BLaER1 treated with 17β-estradiol and CSF1 and Interleukin-3, amounts not matched to agents 10 nM and 100 nM (cell line): ENCODE measurements around the gene EGR1.

ENCODE experiments used
- H3K27ac ChIP-seq, 11 experiments: shearing (Covaris generic); formaldehyde crosslinking; 2 replicates each; pipeline ENCODE4 v1.8.1; 2022
- H3K27me3 ChIP-seq, 11 experiments: shearing (Covaris generic); formaldehyde crosslinking; 2 replicates each; pipeline ENCODE4 v1.8.1; 2022
- H3K36me3 ChIP-seq, 11 experiments: shearing (Covaris generic); formaldehyde crosslinking; 2 replicates each; pipeline ENCODE4 v1.8.1; 2022
- H3K4me1 ChIP-seq, 10 experiments: shearing (Covaris generic); formaldehyde crosslinking; 2 replicates each; pipeline ENCODE4 v1.8.1; 2022
- H3K4me2 ChIP-seq, 11 experiments: shearing (Covaris generic); formaldehyde crosslinking; 2 replicates each; pipeline ENCODE4 v1.8.1; 2022
- H3K4me3 ChIP-seq, 10 experiments: shearing (Covaris generic); formaldehyde crosslinking; 2 replicates each; pipeline ENCODE4 v1.8.1; 2022
- H3K9ac ChIP-seq, 11 experiments: shearing (Covaris generic); formaldehyde crosslinking; 2 replicates each; pipeline ENCODE4 v1.8.1; 2022
- H3K9me3 ChIP-seq, 11 experiments: shearing (Covaris generic); formaldehyde crosslinking; replicated peaks in 1 of 11; 2 replicates each; pipeline ENCODE4 v1.8.1; 2022
- H4K20me1 ChIP-seq, 11 experiments: shearing (Covaris generic); formaldehyde crosslinking; 2 replicates each; pipeline ENCODE4 v1.8.1; 2022
- Cebpa-rat ChIP-seq, 11 experiments: shearing (Covaris generic); IDR thresholded peaks; 2 replicates each; pipeline ENCODE4 v1.8.1; 2022

The EGR1 gene

GRCh38 chr5:138465261-138466124 is at the start of gene EGR1:
Gene EGR1, plus strand, starts transcription at chr5:138465479. Its CDS starts 283 bp downstream, at chr5:138465762.
- H3K27ac ChIP-seq: peak within 1 kb of the TSS; percentile 88 to 95 (median 93)
- peaks cover 0 to 16% (median 0%) of the 10 kb centered on the region in 11 experiments; a peak in 5 of 22 replicates for H3K27me3 ChIP-seq
- peak within 1 kb of the TSS; percentile 82 to 98 (median 97) for H3K4me2 ChIP-seq
- peaks cover 36 to 53% (median 51%) of the 10 kb centered on the region in 11 experiments for H4K20me1 ChIP-seq
- peak within 1 kb of the TSS; percentile 72 to 96 (median 84) for H3K4me3 ChIP-seq
- peaks cover 0 to 8% (median 0%) of the 10 kb centered on the region in 11 experiments; a peak in 1 of 22 replicates for H3K9me3 ChIP-seq
- no peak for TF ChIP-seq Cebpa-rat (IDR thresholded peaks at IDR 0.05)
- peak within 1 kb of the TSS; percentile 85 to 97 (median 90) for H3K9ac ChIP-seq
- peaks cover 13 to 37% (median 31%) of the 10 kb centered on the region in 11 experiments for H3K36me3 ChIP-seq
- peaks cover 50 to 59% (median 55%) of the 10 kb centered on the region in 10 experiments for H3K4me1 ChIP-seq

GRCh38 chr5:138418444-138418843 is 46.8 kb upstream of the EGR1 start:
- TF ChIP-seq Cebpa-rat (IDR thresholded peaks at IDR 0.05): no peak
- Histone ChIP-seq H3K4me3 (no peak overlapping the region), H3K9ac (no peak overlapping the region), H3K4me2 (no peak overlapping the region), H3K9me3 (no peaks in the 10 kb centered on the region), H4K20me1 (peaks cover 0 to 16% (median 0%) of the 10 kb centered on the region in 11 experiments; a peak in 6 of 22 replicates), H3K36me3 (peaks cover 98 to 100% (median 99%) of the 10 kb centered on the region in 11 experiments), H3K4me1 (no peaks in the 10 kb centered on the region), H3K27ac (no peak overlapping the region), H3K27me3 (no peaks in the 10 kb centered on the region)

- H3K4me1 ChIP-seq: no peaks in the 10 kb centered on the region
- TF ChIP-seq Cebpa-rat (IDR thresholded peaks at IDR 0.05): no peak
- H3K9me3 ChIP-seq: no peaks in the 10 kb centered on the region
- H3K27me3 ChIP-seq: no peaks in the 10 kb centered on the region
- H3K4me3 ChIP-seq: no peak overlapping the region
- no peak overlapping the region for H3K9ac ChIP-seq
- no peak overlapping the region for H3K4me2 ChIP-seq
- H3K36me3 ChIP-seq: peaks cover 98 to 100% (median 99%) of the 10 kb centered on the region in 11 experiments
- H4K20me1 ChIP-seq: peaks cover 0 to 24% (median 0%) of the 10 kb centered on the region in 11 experiments; a peak in 4 of 22 replicates
- no peak overlapping the region for H3K27ac ChIP-seq
These were observed 40.2 kb upstream of the EGR1 start for GRCh38 chr5:138425079-138425478.

- H3K4me2 ChIP-seq: no peak overlapping the region
- H3K36me3 ChIP-seq: peaks cover 56 to 68% (median 64%) of the 10 kb centered on the region in 11 experiments
- no peak overlapping the region for H3K27ac ChIP-seq
- no peak overlapping the region for H3K4me3 ChIP-seq
- H3K27me3 ChIP-seq: peaks cover 0 to 20% (median 0%) of the 10 kb centered on the region in 11 experiments; a peak in 4 of 22 replicates
- H3K9me3 ChIP-seq: no peaks in the 10 kb centered on the region
- TF ChIP-seq Cebpa-rat (IDR thresholded peaks at IDR 0.05): no peak
- peaks cover 5 to 49% (median 14%) of the 10 kb centered on the region in 11 experiments; a peak in 16 of 22 replicates for H4K20me1 ChIP-seq
- peaks cover 19 to 27% (median 25%) of the 10 kb centered on the region in 10 experiments for H3K4me1 ChIP-seq
- H3K9ac ChIP-seq: no peak overlapping the region
These were observed 29.3 kb upstream of the EGR1 start for GRCh38 chr5:138435943-138436342.

- Histone ChIP-seq H3K4me2 (peak overlapping the region; percentile 89 to 99 (median 96)), H3K4me3 (peak overlapping the region; percentile 56 to 70 (median 62)), H3K27ac (peak overlapping the region in 4 of 11 experiments; percentile 4 to 37 (median 24); a peak in 3 of 22 replicates), H4K20me1 (peaks cover 5 to 49% (median 14%) of the 10 kb centered on the region in 11 experiments; a peak in 16 of 22 replicates), H3K27me3 (peaks cover 0 to 20% (median 0%) of the 10 kb centered on the region in 11 experiments; a peak in 4 of 22 replicates), H3K4me1 (peaks cover 19 to 27% (median 25%) of the 10 kb centered on the region in 10 experiments), H3K36me3 (peaks cover 34 to 45% (median 42%) of the 10 kb centered on the region in 11 experiments), H3K9me3 (no peaks in the 10 kb centered on the region), H3K9ac (peak overlapping the region; percentile 53 to 78 (median 70))
- no peak for TF ChIP-seq Cebpa-rat (IDR thresholded peaks at IDR 0.05)
These were observed 27.1 kb upstream of the EGR1 start for GRCh38 chr5:138438003-138438723.

GRCh38 chr5:138438724-138439476 is 26.4 kb upstream of the EGR1 start, which contains the start of gene REEP2:
Gene REEP2, plus strand, starts transcription at chr5:138439057. Its CDS starts 152 bp downstream, at chr5:138439209.
- H3K4me1 ChIP-seq: peaks cover 19 to 27% (median 25%) of the 10 kb centered on the region in 10 experiments
- peak within 1 kb of the TSS; percentile 56 to 70 (median 62) for H3K4me3 ChIP-seq
- TF ChIP-seq Cebpa-rat (IDR thresholded peaks at IDR 0.05): no peak
- H3K9me3 ChIP-seq: no peaks in the 10 kb centered on the region
- H3K36me3 ChIP-seq: peaks cover 27 to 38% (median 34%) of the 10 kb centered on the region in 11 experiments
- peak within 1 kb of the TSS in 8 of 11 experiments; percentile 2 to 51 (median 24); a peak in 8 of 22 replicates for H3K27ac ChIP-seq
- peak within 1 kb of the TSS; percentile 53 to 78 (median 70) for H3K9ac ChIP-seq
- peaks cover 0 to 20% (median 0%) of the 10 kb centered on the region in 11 experiments; a peak in 4 of 22 replicates for H3K27me3 ChIP-seq
- H4K20me1 ChIP-seq: peaks cover 5 to 49% (median 14%) of the 10 kb centered on the region in 11 experiments; a peak in 16 of 22 replicates
- H3K4me2 ChIP-seq: peak within 1 kb of the TSS; percentile 89 to 99 (median 96)

GRCh38 chr5:138439477-138440158 is 25.7 kb upstream of the EGR1 start:
- Histone ChIP-seq H3K27me3 (peaks cover 0 to 20% (median 0%) of the 10 kb centered on the region in 11 experiments; a peak in 4 of 22 replicates), H3K27ac (peak overlapping the region in 7 of 11 experiments; percentile 7 to 51 (median 26); a peak in 5 of 22 replicates), H3K4me2 (peak overlapping the region; percentile 89 to 99 (median 96)), H3K9me3 (no peaks in the 10 kb centered on the region), H4K20me1 (peaks cover 5 to 48% (median 14%) of the 10 kb centered on the region in 11 experiments; a peak in 16 of 22 replicates), H3K36me3 (peaks cover 21 to 31% (median 27%) of the 10 kb centered on the region in 11 experiments), H3K4me1 (peaks cover 19 to 27% (median 25%) of the 10 kb centered on the region in 10 experiments), H3K9ac (peak overlapping the region; percentile 53 to 78 (median 70)), H3K4me3 (peak overlapping the region; percentile 56 to 70 (median 62))
- no peak for TF ChIP-seq Cebpa-rat (IDR thresholded peaks at IDR 0.05)
